B cell (primary cell): ENCODE data around the gene CAVIN1.

Experiments
- EZH2 ChIP-seq: IDR thresholded peaks from 2 replicates; pipeline ENCODE4 v1.6.1; 2012; ENCODE audit warnings: borderline replicate concordance, low read depth, mild to moderate bottlenecking, moderate library complexity, low read length; ENCODE audit not compliant: insufficient read depth, poor library complexity, severe bottlenecking
- TF ChIP-seq, protein P1 (sequence below): fragments of 200-600 bp; IDR thresholded peaks from one replicate; pipeline ENCODE4 v1.8.0; 2022; ENCODE audit warnings: antibody characterized with exemption, mild to moderate bottlenecking

DNA sequence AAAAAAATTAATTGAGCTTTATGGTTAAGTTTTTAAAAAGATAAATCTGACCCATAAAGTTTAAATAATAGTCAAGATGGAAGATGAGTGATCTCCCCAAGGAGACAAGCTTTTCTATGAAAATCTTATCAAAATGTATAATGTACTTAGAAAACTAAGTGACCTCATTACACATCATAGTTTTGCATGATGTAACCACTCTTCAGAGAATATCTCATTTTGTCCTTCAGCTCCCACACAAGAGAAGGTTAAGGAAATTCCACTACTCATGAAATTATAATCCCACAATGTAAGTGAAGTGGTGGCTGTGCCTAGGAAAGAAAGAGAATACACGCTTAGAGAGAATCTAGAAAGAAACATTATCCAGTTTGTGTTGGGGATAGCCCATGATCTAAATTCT, 49.2 kb downstream of the CAVIN1 start:
- TF ChIP-seq, protein P1, sequence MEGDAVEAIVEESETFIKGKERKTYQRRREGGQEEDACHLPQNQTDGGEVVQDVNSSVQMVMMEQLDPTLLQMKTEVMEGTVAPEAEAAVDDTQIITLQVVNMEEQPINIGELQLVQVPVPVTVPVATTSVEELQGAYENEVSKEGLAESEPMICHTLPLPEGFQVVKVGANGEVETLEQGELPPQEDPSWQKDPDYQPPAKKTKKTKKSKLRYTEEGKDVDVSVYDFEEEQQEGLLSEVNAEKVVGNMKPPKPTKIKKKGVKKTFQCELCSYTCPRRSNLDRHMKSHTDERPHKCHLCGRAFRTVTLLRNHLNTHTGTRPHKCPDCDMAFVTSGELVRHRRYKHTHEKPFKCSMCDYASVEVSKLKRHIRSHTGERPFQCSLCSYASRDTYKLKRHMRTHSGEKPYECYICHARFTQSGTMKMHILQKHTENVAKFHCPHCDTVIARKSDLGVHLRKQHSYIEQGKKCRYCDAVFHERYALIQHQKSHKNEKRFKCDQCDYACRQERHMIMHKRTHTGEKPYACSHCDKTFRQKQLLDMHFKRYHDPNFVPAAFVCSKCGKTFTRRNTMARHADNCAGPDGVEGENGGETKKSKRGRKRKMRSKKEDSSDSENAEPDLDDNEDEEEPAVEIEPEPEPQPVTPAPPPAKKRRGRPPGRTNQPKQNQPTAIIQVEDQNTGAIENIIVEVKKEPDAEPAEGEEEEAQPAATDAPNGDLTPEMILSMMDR: no peak
- TF ChIP-seq EZH2: no peak
